GM20431 (cell line): Measurements from ENCODE around the gene CACNA1C.

Experiments
- in situ Hi-C: fragments of 300-500 bp; cut with MseI, MboI; formaldehyde crosslinking; loops from one replicate; pipeline ENCODE4 v1.15.0; 2020; ENCODE audit warnings: low sequenced_read_pairs; ENCODE audit not compliant: unreplicated experiment

CACNA1C gene

DNA sequence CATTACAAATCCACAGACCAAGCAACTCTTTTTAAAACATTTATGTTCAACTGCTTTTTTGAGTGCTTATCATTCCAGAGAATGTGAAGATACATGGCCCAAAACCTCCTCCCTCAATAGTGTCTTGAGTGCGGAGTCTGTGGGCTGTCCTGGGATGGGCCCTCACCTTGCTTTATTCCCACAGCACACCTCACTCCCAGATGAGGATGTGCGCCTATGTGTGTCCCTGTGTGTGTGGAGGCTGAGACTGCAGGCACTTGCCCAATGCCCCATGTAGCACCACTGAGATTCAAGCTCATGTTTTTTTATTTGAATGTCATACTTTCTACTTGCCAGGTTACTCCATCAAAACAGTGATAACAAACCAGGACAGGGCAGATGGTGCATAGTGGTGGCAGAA lies 291.7 kb downstream of the CACNA1C start:
- in situ Hi-C loops: no loop called here

GRCh38 chr12:2344885-2345284 lies 292.1 kb downstream of the CACNA1C start:
- in situ Hi-C loops: no loop called here

- in situ Hi-C loops: no loop called here
Observed at GRCh38 chr12:2345902-2346301, 293.1 kb downstream of the CACNA1C start.

DNA sequence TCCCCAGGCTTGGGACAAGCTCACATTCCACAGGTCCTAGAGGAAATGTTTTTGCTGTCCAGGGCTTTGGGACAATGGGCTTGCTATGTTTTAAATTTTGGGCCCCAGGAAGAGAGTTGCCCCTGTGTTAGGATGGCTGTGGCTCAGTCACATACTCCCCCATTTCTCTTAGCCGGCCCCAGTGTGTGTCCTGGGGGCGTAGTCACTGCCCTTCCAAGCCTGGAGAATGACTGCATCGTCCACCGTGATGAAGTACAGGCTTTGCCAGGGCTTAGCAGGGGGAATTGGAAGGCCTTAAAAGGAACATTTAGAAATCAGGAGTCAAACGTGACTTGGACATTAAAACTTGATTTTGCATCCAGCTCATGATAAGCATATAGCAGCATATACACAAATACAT lies 293.6 kb downstream of the CACNA1C start:
- in situ Hi-C loops: no loop called here

- in situ Hi-C loops: no loop called here
Observed at GRCh38 chr12:2347137-2347843, 294.5 kb downstream of the CACNA1C start.

DNA sequence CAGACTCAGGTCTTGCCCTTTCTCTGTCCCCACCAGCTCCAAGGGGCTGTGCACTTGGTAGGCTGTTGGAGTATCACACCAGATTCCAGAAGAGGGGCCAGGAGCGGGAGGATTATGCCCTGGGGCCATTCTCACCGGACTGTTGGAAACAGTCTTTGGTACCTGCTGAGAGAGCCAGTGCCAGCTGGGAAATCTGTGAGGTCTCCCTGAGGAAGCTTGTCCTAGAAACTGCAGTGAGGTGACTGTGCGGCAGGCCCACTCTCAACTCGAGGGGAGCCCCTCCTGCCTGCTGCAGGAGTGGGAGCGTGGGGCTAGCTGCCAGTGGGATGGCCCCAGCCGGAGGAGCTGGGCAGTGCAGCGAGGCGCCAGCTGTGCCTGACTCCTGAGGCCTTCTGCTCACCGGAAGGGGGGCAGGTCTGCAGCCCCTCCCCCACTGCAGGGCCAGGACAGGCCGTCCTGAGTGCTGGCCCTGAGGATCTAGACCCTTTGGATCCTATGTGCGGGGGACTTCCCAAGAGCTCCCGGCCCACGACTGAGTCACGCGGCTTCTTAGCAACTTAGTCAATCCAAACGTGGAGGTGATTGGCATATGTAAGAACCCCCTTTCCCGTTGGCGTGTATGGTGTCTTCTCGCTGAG lies 295.2 kb downstream of the CACNA1C start:
- in situ Hi-C loops: no loop called here

DNA sequence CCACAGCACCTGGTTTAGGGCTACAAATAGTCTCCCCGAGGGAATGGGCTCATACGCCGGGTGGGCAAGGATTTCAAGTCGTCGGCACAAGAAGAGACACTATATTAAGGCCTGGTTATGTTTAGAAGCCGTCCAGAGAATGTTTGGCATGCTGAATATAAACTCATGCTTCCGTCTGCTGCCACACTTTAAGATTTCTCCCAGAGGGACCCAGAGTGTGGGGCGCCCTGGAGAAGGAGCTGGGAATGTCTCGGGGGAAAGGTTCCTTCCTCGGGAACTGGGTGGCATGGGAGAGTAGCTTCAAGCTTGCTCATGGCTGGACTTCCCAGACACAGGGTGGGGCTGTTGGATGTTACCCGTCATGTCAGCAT lies 295.7 kb downstream of the CACNA1C start:
- in situ Hi-C loops: no loop called here

GRCh38 chr12:2351161-2351560 lies 298.4 kb downstream of the CACNA1C start:
- in situ Hi-C loops: no loop called here

GRCh38 chr12:2352203-2352602 lies 299.4 kb downstream of the CACNA1C start:
- in situ Hi-C loops: no loop called here

- in situ Hi-C loops: no loop called here
Observed at GRCh38 chr12:2353281-2353680, 300.5 kb downstream of the CACNA1C start.

DNA sequence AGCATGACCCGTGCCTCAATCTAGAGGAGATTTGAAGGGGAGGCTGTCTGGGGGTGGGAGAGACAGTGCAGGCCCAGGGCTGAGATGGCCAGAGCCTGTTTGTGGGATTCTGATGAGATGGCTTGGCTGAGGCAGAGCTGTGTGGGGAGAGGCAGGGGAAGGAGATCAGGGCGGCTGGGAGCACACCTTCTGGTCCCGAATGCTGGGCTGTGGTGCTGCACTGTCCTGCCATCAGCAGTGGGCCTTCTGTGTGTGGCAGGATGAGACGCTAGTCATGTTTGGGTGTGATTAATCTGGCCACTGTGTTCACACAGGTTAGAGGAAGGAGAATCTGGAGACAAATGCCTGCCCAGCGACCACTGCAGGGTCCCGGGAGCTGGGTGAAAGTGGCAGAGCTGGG lies 300.9 kb downstream of the CACNA1C start:
- in situ Hi-C loops: no loop called here

- in situ Hi-C loops: no loop called here
Observed at GRCh38 chr12:2354151-2354991, 301.6 kb downstream of the CACNA1C start.

- in situ Hi-C loops: no loop called here
Observed at GRCh38 chr12:2355198-2355597, 302.4 kb downstream of the CACNA1C start.

- in situ Hi-C loops: no loop called here
Observed at GRCh38 chr12:2355604-2356003, 302.8 kb downstream of the CACNA1C start.

DNA sequence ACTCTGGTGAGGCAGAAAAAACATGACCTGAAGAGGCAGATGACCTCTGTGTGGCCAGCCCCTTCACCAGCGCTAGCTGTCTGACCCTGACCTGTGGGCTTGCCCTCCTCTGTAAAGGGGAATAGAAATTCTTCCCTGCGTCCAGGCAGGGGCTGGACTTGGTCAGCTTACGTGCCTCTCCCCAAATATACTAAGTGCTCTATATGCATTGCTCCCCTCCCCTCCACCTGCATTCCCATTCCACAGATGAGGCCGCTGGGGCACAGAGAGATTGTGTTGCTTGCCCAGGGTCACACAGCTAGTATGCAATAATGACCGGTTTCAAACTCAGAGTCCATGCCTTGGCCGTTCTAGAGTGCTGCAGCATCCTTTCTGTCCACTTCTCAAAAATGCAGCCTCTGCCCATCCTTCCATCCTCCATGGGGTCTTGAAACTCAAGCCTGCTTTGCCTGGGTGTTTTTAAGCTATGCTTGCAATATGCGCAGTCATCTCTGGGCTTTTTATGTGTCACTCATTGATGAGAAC lies 303.9 kb downstream of the CACNA1C start:
- in situ Hi-C loops: no loop called here

DNA sequence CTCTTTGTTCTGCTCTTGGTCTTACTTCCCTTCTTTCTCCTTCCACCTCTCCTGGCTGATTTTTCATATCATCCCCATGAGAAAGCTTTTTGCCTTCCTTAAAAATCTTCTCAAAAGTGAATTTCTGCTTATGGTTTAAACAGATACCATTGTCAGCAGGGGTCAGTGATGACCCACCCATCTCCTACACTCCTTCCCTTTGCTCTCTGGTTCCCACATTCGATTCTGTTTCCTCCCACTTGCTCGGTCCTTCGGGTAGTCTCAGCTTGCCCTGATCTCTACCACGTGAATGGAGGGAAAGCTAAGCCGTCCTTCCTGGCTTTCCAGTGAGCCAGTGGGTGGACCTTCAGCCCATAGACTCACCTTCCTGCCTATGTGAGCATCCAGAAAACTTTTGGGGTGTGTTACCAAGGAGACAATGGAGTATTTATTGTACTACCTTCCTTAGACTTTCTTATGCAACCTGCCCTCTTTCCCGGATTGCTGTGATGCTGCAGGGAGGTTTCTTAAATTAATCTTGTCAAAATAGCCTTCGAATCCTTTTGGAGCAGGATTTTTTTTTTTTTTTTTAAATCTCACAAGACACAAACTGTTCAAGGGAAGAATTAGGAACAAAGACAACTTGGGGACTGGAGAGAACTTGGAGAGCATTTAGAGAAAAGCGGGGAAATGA lies 306.3 kb downstream of the CACNA1C start:
- in situ Hi-C loops: no loop called here

GRCh38 chr12:2359725-2360629 lies 307.2 kb downstream of the CACNA1C start:
- in situ Hi-C loops: no loop called here

DNA sequence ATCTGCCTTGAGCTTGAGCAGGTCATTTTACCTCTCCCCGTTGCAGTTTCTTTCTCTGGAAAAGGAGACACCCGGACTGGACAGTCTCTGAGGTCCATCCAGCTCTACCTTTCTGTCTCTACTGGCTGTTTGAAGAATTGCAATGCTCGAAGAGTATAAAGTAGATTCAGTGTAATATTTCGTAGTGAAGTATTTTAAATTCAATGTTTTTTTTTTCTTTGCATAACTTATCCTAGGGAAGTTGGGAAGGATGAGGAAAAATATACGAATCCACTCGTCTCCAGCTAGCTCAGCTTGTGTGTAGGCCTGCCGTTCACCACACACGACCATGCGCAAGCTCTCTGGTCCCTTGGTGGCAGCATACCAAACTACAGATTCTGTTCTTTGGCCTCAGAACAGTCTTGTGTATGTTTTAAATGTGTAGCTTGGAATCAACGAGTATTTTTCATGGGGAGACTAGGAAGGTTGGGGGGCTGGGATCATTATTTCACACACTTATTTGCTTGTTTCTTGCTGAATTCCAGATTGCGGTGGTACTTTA lies 307.9 kb downstream of the CACNA1C start:
- in situ Hi-C loops: no loop called here
